HG02588 (cell line): ENCODE measurements around the gene RPS15.

Experiments
- ATAC-seq: cut with Tn5 transposase; IDR thresholded peaks from one replicate; pipeline ENCODE4 v1.9.1; 2021; ENCODE audit warnings: mild to moderate bottlenecking, moderate library complexity; ENCODE audit not compliant: unreplicated experiment

The RPS15 gene

DNA sequence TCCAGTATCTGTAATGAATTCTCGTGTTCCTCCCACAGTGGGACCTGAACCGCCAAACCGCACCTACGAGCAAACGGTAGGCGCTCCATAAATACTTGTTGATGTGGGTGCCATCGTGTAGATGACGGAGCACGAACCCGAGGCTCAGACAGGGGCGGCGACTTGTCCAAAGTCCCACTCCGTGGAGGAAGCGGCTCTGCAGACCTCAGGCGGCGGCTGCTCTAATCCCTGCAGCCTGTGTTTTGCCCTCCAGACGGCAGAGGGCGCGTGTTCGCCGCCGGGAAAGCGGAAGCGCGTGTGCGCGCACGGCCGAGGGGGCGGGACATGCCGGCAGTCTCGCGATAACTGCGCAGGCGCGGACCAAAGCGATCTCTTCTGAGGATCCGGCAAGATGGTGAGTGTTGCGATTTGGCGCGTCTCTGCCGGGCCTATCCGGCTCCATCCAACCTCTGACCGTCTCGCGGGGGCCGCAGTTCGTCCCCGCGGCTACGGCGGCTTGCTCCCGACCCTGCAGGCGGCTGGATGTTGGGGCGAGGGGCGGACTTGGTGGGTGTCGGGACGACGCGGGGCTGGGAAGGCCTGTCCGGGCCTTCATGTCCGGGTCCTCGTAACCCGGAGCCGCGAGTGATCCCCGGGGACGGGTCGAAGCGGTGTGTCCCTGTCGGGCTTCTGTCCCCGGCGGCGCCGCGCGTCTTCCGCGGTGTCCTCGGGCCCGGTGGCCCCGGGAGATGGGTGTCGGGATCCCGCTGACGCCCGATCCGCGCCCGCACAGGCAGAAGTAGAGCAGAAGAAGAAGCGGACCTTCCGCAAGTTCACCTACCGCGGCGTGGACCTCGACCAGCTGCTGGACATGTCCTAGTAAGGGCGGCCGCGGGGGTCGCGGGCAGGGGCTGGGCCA is at the start of gene RPS15:
RPS15 (plus strand) TSS at position 362 of the 898 bp plus-strand sequence; CDS start at position 392, 30 bp downstream.
- peak; percentile 82 for ATAC-seq

DNA sequence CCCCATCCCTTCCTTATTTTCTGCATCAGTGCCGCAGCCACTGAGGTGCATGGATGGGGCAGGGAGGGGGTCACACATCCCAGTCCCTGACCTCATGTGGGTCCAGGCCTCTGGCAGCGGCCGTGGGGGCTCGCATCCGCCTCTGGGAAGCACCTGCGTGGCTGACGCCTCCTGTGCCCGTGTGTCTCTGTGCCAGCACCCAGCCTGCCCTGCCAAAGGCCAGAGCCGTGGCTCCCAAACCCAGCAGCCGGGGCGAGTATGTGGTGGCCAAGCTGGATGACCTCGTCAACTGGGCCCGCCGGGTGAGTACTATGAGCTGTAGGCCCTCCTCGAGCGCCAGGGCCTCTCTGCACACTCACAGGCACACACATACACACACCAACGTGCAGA is 49.6 kb upstream of the RPS15 start:
- ATAC-seq = no peak

DNA sequence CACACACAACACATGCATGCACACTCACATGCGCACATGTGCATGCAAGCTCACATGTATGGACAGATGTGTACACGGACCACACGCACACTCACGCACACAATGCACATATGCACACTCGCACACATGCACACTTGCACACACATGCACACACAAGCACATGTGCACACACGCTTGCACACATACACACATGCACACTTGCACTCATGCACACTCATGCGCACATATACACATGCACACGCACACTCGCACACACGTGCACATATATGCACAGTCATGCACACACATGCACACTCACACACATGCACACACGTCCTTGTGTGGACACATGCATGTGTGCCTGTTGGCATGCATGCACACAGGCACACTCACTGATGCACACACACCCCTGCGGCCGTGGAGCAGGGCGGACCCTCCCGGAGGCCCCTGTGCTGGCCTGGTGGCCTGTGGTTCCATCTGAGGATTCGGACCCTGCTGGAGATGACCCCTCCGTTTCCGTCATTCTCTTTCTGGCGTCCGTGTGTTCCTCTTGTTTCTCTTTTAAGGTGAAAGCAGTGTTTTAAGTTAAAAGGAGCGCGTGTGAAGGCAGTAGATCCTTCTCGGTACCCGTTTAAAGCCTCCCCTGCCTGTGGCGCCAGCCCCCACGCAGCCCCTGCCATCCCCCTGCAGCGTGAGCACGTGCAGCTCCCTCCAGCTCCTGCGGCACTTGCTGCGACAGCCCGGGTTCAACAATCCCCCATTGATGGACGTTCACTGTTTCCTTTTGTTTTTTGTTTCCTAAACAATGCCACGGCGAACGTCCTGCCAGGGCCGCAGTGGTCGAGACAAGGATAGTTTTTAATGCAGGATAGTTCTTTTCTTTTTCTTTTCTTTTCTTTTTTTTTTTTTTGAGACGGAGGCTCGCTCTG is 48.9 kb upstream of the RPS15 start:
- ATAC-seq = no peak

DNA sequence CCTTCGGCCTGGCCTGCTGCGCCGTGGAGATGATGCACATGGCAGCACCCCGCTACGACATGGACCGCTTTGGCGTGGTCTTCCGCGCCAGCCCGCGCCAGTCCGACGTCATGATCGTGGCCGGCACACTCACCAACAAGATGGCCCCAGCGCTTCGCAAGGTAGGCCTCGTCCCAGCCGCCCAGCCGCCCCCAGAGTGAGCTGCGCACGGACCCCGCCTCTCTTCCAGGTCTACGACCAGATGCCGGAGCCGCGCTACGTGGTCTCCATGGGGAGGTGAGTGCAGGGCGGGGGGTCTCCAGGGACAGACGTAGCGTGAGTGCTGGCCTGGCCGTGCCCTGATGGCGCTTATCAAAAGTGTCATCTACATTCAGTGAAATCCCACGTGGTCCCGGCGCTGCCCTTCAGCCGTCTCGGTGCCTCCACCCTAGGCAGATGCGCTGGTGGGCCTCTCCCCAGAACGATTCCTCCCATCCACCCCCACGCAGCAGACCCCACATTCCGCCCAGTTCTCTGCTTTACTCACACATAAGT is 47.2 kb upstream of the RPS15 start:
- no peak for ATAC-seq

DNA sequence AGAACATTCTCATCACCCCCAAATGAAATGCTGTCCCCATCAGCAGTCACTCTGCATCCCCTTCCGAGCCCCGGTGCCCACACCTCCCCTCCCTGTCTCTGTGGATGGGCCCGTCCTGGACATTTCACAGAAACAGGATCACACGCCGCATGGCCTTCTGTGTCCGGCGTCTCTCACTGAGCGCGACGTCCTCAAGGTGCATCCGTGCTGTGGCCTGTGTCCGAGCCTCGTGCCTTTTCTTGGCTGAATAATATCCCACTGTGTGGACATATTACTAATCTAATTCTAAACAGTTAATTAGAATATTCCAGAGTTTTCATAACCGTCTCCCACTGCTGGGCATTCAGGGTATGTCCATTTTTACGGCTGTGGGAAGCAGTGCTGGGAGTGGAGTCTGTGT is 45.8 kb upstream of the RPS15 start:
- ATAC-seq = no peak

DNA sequence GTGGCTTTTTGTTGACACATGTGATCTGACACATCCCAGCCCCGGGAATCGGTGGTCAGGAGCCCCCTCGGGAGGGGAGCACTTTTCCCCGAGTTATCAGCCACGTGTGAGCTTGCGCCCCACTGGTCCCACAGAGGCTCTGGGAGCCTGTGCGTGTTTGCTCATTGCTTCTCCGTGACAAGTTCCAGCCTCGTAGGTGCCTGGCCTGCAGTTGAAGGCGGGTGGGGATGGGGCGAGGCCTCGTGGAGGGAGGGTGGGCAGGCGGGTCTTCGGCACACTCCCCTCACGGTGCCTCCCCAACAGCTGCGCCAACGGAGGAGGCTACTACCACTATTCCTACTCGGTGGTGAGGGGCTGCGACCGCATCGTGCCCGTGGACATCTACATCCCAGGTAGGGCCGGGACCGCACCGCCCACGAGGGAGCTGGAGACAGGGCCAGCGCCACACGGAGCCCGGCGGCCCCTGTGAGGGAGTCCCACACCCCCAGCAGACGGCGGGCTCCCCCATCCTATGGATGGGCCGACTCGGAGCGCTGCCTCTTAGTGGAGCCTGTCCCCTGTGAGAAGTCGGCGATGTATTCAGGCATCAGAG is 45.2 kb upstream of the RPS15 start:
- ATAC-seq = no peak

DNA sequence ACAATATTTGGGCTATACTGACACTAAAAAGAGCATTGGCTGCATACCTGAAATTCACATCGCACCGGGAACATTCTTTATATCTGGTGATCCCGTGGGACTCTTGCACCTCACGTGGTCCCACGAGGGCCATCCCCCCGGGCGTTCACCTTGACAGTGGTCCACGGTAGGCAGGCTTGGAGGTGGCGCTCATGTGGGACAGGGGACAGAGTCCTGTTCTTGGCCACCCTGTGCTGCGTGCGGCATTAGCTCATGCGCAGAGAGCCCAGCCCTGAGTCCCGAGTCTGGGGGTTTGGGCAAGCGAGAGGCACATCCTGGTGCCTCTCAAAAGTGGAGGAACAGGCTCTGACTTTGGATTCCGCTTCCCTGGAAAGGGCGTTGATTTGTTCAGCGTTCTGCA is 44.4 kb upstream of the RPS15 start:
- no peak for ATAC-seq

DNA sequence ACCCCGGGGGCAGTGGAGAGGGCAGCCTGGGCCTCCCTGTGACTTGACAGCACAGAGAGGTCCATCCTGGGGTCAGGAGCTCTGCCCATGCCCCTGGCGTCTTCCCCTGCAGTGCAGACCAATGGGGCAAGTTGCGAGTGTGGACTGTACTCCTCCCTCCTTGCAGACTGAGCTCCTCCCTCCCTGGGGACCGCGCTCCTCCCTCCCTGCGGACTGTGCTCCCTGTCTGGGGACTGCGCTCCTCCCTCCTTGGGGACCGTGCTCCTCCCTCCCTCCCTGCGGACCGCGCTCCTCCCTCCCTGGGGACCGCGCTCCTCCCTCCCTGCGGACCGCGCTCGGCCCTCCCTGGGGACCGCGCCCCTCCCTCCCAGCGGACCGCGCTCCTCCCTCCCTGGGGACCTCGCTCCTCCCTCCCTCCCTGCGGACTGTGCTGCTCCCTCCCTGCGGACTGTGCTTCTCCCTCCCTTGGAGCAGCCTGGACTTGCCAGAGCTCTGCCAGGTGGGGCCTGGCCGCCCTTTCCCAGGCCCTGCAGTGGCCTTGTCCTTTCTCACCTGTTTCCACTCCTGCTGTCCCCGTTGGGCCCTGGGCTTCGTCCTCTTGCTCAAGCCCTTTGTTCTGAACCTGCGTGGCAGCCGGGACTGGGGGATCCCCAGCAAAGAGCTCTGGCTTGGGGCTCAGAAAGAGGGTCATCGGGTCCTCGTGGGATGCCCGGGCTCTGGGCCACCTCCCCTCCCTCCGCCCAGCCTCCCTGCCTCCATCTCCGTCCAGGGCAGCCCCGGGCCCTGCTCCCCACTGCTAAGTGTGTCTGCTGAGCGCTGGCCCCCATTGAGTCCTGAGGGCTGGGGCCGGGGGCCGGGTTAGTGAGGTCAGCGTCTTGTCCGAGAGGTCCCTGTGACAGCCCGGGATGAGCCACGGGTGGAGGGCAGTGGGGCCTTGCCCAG is 43.7 kb upstream of the RPS15 start:
- no peak for ATAC-seq

DNA sequence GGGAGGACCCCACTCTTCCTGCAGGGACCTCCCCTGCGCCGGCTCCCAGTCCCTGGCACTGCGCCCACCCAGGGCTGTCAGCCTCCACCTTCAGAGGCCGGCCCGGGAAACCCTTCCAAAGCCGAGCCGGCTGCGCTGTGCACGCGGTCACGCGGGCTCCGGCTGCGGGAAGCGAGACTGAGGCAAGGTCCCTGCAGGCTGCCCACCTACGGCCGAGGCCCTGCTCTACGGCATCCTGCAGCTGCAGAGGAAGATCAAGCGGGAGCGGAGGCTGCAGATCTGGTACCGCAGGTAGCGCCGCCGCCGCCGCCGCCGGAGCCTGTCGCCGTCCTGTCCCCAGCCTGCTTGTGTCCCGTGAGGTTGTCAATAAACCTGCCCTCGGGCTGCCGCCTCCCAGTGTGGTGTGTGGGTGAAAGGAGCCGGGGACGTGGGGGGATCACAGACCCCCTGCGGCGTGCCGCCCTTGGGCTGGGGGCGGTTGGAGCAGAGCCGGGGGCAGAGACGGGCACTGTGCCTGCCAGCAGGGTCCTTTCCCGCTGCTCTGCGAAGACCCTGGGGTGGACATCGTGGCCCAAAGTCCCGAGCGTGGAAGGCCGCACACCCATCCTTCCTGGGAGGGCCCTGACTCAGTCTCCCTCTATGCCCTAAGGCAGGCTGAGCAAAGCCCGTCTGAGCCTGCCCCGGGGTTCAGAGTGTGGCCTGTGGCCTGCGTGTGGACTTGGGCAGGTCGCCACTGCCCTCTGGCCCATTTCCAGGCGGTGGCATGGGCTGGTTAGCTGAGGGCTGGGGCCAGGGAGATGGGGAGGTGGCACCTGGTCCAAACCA is 42.8 kb upstream of the RPS15 start:
- no peak for ATAC-seq

DNA sequence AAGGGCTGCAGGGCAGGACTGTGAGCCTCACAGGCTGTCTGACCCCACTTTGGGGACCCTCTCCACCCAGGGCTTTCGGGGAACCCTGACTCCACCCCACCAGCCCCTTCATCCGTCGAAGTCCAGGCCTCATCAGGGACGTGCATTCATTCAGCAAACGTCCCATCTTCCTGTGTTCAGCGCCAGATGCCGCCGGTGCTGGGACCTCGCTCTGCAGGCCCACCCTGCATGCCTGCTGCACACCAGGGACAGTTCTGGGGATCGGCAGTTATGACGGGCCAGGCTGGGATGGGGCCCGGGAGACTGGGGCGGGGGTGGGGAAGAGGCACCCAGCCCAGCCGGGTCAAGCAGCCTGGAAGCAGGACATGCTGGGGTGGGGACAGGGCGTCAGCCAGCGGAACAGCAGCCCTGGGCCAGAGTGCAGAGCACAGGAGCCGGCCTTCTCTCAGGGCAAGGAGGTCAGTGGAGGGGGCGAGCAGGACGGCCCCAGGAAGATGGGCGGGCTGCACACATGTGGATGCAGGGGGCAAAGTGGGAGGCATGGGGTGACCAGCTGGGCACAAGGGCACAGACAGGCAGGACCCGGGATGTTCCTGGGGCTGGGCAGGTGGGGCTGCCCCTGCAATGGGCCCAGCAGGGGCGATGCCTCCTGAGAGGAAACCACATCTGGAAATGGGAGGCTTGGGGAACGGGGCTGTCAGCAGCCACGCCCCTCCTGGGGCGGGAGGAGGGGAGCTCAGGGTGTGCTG is 42.0 kb upstream of the RPS15 start:
- ATAC-seq = no peak

DNA sequence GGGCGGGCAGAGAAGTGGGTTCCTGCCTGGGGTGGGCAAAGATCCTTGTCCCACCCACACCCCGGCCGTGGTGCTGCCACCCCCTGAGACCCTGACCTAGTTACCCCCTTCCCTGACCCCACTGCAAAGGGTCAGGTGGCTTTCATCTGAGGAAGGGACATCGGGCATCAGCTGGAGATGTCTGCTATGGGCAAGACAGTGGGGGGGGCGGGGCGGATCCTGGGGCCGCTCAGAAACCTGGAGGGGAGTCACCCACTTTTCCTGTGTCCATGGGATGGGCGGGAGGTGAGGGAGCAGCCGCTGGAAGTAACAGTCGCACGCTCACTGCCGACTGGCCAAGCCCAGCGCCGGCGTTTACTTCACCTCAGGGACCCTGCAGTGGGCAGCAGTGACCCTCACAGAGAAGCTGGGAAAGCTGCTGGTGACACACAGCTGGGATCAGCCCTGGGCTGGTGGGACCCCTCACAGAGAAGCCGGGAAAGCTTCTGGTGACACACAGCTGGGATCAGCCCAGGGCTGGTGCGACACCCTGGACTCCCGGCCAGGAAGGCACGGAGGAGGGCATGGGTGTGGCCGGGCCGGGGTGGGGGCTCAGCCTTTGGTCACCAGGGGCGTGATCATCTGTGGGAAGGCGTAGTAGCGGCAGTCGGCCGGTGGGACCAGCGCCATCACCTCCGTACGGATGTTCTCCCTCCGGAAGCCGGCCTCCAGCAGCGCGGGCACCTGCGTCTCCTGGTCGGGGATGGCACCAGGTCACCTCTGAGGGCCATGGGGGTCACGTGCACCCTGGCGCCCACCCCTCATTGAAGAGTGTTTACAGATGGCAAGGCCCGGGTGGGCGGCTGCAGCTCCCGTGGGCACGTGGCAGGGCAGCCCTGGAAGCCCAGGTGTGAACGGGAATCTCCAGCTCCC is 41.2 kb upstream of the RPS15 start:
- ATAC-seq = no peak

DNA sequence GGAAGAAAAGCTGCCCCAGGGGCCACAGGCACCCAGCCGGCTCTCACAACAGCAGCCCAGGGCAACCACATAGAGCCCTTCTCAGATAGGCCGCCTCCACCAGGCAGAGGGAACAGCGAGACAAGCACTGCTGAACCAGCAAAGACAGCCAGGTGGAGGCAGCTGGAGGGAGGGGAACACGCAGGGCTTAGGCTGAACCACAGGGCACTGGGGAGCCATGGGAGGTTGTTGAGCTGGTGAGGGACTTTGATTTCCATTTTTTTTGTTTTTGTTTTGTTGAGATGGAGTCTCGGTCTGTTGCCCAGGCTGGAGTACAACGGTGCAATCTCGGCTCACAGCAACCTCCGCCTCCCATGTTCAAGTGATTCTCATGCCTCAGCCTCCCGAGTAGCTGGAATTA is 40.4 kb upstream of the RPS15 start:
- ATAC-seq = no peak

DNA sequence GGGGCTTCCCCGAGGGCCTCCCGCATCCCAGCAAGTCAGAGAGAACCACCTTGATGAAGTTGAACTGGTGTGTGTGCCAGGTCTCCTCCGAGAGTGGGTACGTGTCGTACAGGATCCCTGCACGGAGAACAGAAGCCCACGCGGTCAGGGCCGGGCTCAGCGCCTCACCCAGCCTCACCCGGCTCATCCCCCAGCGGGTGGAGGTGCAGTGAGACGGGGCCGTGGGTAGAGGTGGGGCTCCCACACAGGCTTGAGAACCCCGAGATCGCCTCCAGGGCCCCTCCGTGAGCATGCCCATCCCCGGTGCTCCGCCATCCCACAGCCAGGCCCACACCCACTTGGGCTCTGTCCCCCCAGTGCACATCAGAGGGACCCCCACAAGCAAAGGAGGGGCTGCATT is 39.1 kb upstream of the RPS15 start:
- ATAC-seq = no peak

DNA sequence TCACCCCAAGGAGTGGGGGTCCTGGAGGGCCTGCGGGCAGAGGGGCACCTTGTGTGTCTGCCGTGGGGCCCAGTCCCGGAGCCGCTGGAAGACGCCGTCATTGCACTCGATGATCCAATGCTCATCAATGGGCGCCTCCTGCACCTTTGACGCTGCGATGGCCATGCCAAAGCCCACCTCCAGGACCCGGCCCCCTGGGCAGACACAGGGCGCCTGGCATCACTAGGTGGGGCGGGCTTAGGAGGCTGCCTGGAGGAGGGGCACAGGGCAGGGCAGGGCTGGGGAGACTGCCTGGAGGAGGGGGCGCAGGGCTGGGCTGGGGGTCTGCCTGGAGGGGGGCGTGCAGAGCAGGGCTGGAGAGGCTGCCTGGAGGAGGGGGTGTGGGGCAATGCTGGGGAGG is 38.5 kb upstream of the RPS15 start:
- no peak for ATAC-seq

DNA sequence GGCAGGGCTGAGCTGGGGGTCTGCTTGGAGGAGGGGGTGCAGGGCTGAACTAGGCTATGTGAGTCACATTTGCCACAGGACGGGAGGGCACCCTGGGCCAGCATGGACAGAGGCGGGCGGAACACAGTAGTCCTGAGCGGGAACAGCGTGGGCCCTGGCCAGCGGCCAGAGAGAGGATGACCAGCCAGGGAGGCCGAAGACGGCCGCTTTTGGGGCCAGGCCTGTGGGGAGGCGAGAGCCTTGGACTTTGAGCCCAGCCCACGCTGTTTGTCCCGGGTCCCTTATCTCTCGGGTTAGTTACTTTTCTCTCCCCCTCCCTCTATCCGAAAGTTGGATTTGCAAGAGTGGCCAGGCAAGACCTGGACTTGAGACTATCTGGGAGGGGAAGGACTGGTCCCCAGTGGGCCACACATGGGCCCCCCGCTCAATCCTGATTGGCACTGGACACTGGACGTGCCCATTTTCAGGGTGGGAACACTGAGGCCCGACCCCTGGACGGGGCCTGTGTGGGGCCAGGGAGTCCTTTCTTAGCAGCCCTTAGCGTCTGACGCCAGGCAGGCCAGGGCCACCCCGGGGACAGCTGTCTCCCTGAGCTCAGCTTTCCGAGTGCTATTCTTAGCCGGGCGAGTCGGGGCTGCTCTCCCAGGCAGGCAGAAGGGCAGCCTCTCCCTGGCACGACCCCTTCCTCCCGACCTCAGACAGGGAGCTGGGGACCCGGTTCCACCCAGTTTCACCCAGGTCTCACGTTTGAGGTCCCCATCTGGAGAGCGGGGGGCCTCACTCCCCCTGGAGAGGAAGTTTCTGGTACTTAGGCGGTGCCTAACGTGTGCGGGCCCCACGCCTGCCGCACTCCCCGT is 37.7 kb upstream of the RPS15 start:
- no peak for ATAC-seq

DNA sequence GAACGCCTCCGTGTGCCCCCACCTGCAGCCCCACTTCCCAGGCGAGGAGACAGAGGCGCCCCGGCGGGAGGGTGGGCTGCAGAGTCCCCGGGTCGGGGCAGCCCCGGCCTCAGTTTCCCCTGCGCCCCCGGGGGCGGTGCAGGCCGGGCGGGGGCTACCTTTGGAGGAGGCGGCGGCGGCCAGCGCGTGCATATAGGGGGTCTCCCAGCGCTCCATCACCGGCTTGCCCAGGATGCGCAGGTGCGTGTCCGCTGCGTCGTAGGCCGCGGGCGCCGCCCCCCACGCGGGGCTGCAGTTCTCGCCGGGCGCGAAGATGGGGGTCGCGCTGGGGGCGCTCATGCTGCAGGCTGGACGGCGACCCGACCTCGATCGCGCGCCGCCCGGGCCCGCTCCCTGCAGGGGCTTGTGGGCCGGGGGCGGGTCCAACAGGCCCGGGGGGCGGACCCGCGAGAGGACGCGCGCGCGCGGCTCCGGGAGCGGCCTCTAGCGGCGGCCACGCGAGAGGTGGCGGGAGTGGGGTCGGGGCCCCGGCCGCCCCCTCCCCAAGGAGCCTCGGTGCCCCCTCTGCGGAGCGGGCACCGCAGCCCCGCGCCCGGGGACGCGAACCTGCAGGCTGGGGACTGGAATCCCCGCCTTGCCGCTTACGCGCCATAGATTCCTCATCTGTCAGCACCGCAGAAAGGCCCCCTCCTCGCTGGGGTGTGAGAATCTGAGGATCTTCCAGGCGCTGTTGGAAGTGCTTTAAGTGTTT is 36.9 kb upstream of the RPS15 start, which contains the start of gene GAMT:
GAMT (minus strand) TSS at position 405 of the 751 bp plus-strand sequence; CDS start at position 339, 66 bp downstream.
- ATAC-seq = no peak
